ENCODE data around the gene PIM2.

- TF ChIP-seq EZH2 (IDR thresholded peaks at IDR 0.05; ENCODE audit: low read length, unreplicated experiment) (no peak), CTCF (conservative IDR thresholded peaks at IDR 0.05; ENCODE audit: low read depth, low read length) (no peak)
Observed at GRCh38 chrX:48897157-48897624, 21.6 kb downstream of the PIM2 start.

Data from PC-3 (cell line).